B cell (primary cell): ENCODE data around the gene PHTF2. TPM values are rescaled to one million over a fixed set of nuclear protein-coding genes. Genes with fewer than 3 reads are reported as not detected.

Experiments
- ATAC-seq: fragments of 200-7000 bp; cut with Tn5 transposase; one replicate; pipeline ENCODE4 v1.10.0; 2021; ENCODE audit warnings: low read depth, mild to moderate bottlenecking, moderate number of reproducible peaks, moderate library complexity
- CTCF ChIA-PET: fragments of 350-600 bp; sonication (Branson Sonifier 250); formaldehyde crosslinking; loops from one replicate; lab custom pipeline; 2021; ENCODE audit warnings: antibody characterized with exemption, inconsistent platforms; lab: Charles Lee
- POLR2A ChIA-PET: fragments of 350-600 bp; sonication (Branson Sonifier 250); formaldehyde crosslinking; loops from one replicate; lab custom pipeline; 2021; ENCODE audit warnings: antibody characterized with exemption; lab: Charles Lee
- DNase-seq: peaks from one replicate; pipeline ENCODE4 v3.0.0; 2013
- H2AFZ ChIP-seq: 2 replicates; pipeline ENCODE4 v1.6.1; 2012; ENCODE audit warnings: mild to moderate bottlenecking, low read depth, low read length; ENCODE audit not compliant: insufficient read depth, poor library complexity, severe bottlenecking
- H3K27ac ChIP-seq, 2 donors: 1 replicate in 1 of 2; 2 replicates in 1 of 2; pipeline ENCODE4 v1.5.1; 2012 to 2013; ENCODE audit warnings: low read length in 2 of 2, mild to moderate bottlenecking in 2 of 2, moderate library complexity in 1 of 2
- H3K27me3 ChIP-seq, 4 experiments: fragments of 200-600 bp in 1 of 4; sonication (generic) in 1 of 4; replicated peaks in 1 of 4; 1 replicate in 2 of 4; 2 replicates in 2 of 4; pipeline versions ENCODE4 v1.6.1 to v1.7.0; 2013 to 2016; ENCODE audit warnings: low read length in 3 of 4, mild to moderate bottlenecking in 2 of 4, mixed read lengths in 1 of 4, moderate library complexity in 1 of 4; ENCODE audit not compliant: insufficient read depth in 4 of 4, control insufficient read depth in 3 of 4; ENCODE audit errors: control extremely low read depth in 1 of 4
- H3K36me3 ChIP-seq, 2 experiments: replicated peaks in 1 of 2; 1 replicate in 1 of 2; 2 replicates in 1 of 2; pipeline versions ENCODE4 v1.6.1 to v1.7.1; 2013; ENCODE audit warnings: low read length in 1 of 2; ENCODE audit not compliant: insufficient read depth in 2 of 2, control insufficient read depth in 1 of 2; ENCODE audit errors: control extremely low read depth in 1 of 2, extremely low read depth in 1 of 2
- H3K4me1 ChIP-seq, 2 donors: fragments of 200-600 bp in 1 of 2; sonication (generic) in 1 of 2; 1 replicate in 1 of 2; 2 replicates in 1 of 2; pipeline versions ENCODE4 v1.5.1 to v1.6.1; 2013 to 2017; ENCODE audit warnings: low read length in 2 of 2; ENCODE audit not compliant: control insufficient read depth in 2 of 2, insufficient read depth in 2 of 2
- H3K4me2 ChIP-seq: replicated peaks from 2 replicates; pipeline ENCODE3; 2012; ENCODE audit warnings: mild to moderate bottlenecking, low read depth, low read length; ENCODE audit not compliant: poor library complexity, severe bottlenecking
- H3K4me3 ChIP-seq, 5 experiments: fragments of 200-600 bp in 1 of 5; sonication (generic) in 1 of 5; 1 replicate in 3 of 5; 2 replicates in 2 of 5; pipeline versions ENCODE4 v1.5.1 to v1.7.0; 2011 to 2016; ENCODE audit warnings: low read length in 4 of 5, mild to moderate bottlenecking in 4 of 5, low read depth in 2 of 5, control low read depth in 1 of 5, moderate library complexity in 1 of 5; ENCODE audit not compliant: insufficient read depth in 1 of 5; ENCODE audit errors: control extremely low read depth in 1 of 5, extremely low read depth in 1 of 5
- H3K79me2 ChIP-seq: fragments of 200-600 bp; sonication (generic); one replicate; pipeline ENCODE4 v1.6.0; 2016; ENCODE audit warnings: low read length; ENCODE audit not compliant: control insufficient read depth, insufficient read depth
- H3K9ac ChIP-seq: fragments of 200-600 bp; sonication (generic); 2 replicates; pipeline ENCODE4 v1.6.1; 2017; ENCODE audit warnings: mild to moderate bottlenecking, low read length, moderate library complexity
- H3K9me3 ChIP-seq, 3 donors: one replicate each; pipeline versions ENCODE4 v1.6.1 to v1.7.1; 2013; ENCODE audit warnings: low read length in 2 of 3; ENCODE audit not compliant: control insufficient read depth in 2 of 3, insufficient read depth in 1 of 3; ENCODE audit errors: control extremely low read depth in 1 of 3
- H4K20me1 ChIP-seq: 2 replicates; pipeline ENCODE4 v1.6.0; 2012; ENCODE audit warnings: mild to moderate bottlenecking, low read length; ENCODE audit not compliant: insufficient read depth, control insufficient read depth, poor library complexity, severe bottlenecking
- H3K27ac Mint-ChIP-seq: one replicate; pipeline ENCODE4 v1.8.0; 2021; ENCODE audit warnings: mixed read lengths
- H3K27me3 Mint-ChIP-seq: one replicate; pipeline ENCODE4 v1.8.0; 2021; ENCODE audit warnings: mixed read lengths
- H3K4me1 Mint-ChIP-seq: one replicate; pipeline ENCODE4 v1.8.0; 2021; ENCODE audit warnings: mixed read lengths
- H3K4me3 Mint-ChIP-seq: one replicate; pipeline ENCODE4 v1.8.0; 2021; ENCODE audit warnings: mixed read lengths
- H3K9me3 Mint-ChIP-seq: one replicate; pipeline ENCODE4 v1.8.0; 2022; ENCODE audit warnings: mixed read lengths; ENCODE audit not compliant: insufficient read depth
- CTCF ChIP-seq: fragments of 200-600 bp; IDR thresholded peaks from one replicate; pipeline ENCODE4 v1.8.0; 2022; ENCODE audit warnings: antibody characterized with exemption, mild to moderate bottlenecking
- WGBS: methylation state at CpG from one replicate; pipeline ENCODE4 v1.1.5; 2013; ENCODE audit warnings: missing lambda C conversion rate; ENCODE audit not compliant: insufficient coverage; 5-methylcytosine and 5-hydroxymethylcytosine counted together
- intact Hi-C: fragments of 100-400 bp; cut with micrococcal nuclease; formaldehyde crosslinking; loops from one replicate; pipeline ENCODE4 v1.10.0; 2022
- polyA plus RNA-seq: library from polyadenylated mRNA; depleted of rRNA; stranded (reverse); fragments of >200 nt; gene quantifications from 2 replicates; pipeline ENCODE4 v1.2.3, GENCODE V29; 2012
- small RNA-seq: library from RNA; depleted of rRNA; stranded (forward); fragments of <200 nt; gene quantifications from one replicate; pipeline ENCODE3, GENCODE V24; 2012; ENCODE audit warnings: low replicate concordance, low read depth; ENCODE audit not compliant: insufficient read length
- total RNA-seq, 2 donors: library from RNA; stranded (reverse); fragments of 120-200 nt in 1 of 2; gene quantifications; 1 replicate in 1 of 2; 2 replicates in 1 of 2; pipeline versions ENCODE4 v1.2.3 to v1.2.4, GENCODE V29; 2013 to 2022

PHTF2 gene
- total and polyA plus RNA-seq, 2 donors (not counting 1 experiment from before 2014, with no cell fraction given) = 35.3 to 44.8 TPM

GRCh38 chr7:78006063-78006755 lies 207.6 kb downstream of the PHTF2 start:
- no peak overlapping the region for H3K4me3 Mint-ChIP-seq
- no peaks in the 10 kb centered on the region for H3K36me3 ChIP-seq
- H4K20me1 ChIP-seq = no peaks in the 10 kb centered on the region
- no peaks in the 10 kb centered on the region for H3K4me1 ChIP-seq
- H3K4me1 Mint-ChIP-seq = no peaks in the 10 kb centered on the region
- intact Hi-C loops = no loop called here
- CTCF ChIA-PET = no interaction called here
- POLR2A ChIA-PET = no interaction called here
- H2AFZ ChIP-seq = no peak overlapping the region
- no peak for TF ChIP-seq CTCF
- no peaks in the 10 kb centered on the region for H3K27me3 ChIP-seq
- H3K79me2 ChIP-seq = no peaks in the 10 kb centered on the region
- 99% methylated on average over 5 of the region's 10 CpGs for WGBS
- no peak overlapping the region for H3K4me2 ChIP-seq
- no peak overlapping the region for H3K27ac Mint-ChIP-seq
- no peak overlapping the region for H3K27ac ChIP-seq
- H3K9me3 Mint-ChIP-seq = no peaks in the 10 kb centered on the region
- no peak overlapping the region for H3K9ac ChIP-seq
- H3K4me3 ChIP-seq = no peak overlapping the region
- ATAC-seq = no peak
- H3K9me3 ChIP-seq = peaks cover 0 to 3% (median 0%) of the 10 kb centered on the region in 3 donors
- H3K27me3 Mint-ChIP-seq = peaks cover 5% of the 10 kb centered on the region
- no peak for DNase-seq

Small RNAs within 50 kb of the gene (small RNA-seq; reads per million reads assigned to genes)
- gene RF00019 = not detected

Other genes starting within 250 kb of the PHTF2 start
- gene RSBN1L, start 102.3 kb upstream of the PHTF2 start, total RNA-seq = 47.0 and 55.0 TPM in 2 replicates
- gene RSBN1L, start 102.3 kb upstream of the PHTF2 start, polyA plus RNA-seq = 15.1 and 17.0 TPM in 2 replicates
- gene TMEM60, start 339 bp upstream of the PHTF2 start, total RNA-seq = 18.9 and 20.4 TPM in 2 replicates
- 4.3 and 5.0 TPM in 2 replicates for gene TMEM60, start 339 bp upstream of the PHTF2 start, polyA plus RNA-seq